C4-2B (cell line): ENCODE results near the gene ATRX.
"Not testable (repeated sequence)": the region's sequence is repeated elsewhere in the genome, so short reads cannot be mapped to it uniquely, and the experiment has no call there.

Experiments used
- H3K27ac ChIP-seq: fragments of 450-650 bp; 2 replicates; pipeline ENCODE4 v1.5.1; 2017
- ZFX ChIP-seq: fragments of 450-650 bp; IDR thresholded peaks from 2 replicates; pipeline ENCODE4 v1.6.1; 2017
- TF ChIP-seq, protein P1 (sequence below): fragments of 450-650 bp; conservative IDR thresholded peaks from 2 replicates; pipeline ENCODE4 v1.5.1; 2017; ENCODE audit warnings: mild to moderate bottlenecking

ATRX gene

DNA sequence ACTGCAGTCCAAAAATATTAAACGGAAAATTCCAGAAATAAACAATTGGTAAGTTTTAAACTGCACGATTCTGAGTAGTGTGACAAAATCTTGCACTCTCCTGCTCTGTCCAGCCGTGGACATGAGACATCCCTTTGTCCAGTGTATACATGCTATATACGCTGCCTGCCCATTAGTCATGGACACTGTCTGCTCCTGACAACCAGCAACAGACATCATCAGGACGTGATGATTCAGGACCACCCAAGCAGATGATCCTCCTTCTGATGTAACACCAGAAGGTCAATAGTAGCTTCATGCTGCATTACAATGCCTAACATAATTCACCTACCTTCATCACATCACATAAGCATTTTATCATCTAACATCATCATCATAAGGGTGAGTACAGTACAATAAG, 36.3 kb downstream of the ATRX start:
- TF ChIP-seq, protein P1, sequence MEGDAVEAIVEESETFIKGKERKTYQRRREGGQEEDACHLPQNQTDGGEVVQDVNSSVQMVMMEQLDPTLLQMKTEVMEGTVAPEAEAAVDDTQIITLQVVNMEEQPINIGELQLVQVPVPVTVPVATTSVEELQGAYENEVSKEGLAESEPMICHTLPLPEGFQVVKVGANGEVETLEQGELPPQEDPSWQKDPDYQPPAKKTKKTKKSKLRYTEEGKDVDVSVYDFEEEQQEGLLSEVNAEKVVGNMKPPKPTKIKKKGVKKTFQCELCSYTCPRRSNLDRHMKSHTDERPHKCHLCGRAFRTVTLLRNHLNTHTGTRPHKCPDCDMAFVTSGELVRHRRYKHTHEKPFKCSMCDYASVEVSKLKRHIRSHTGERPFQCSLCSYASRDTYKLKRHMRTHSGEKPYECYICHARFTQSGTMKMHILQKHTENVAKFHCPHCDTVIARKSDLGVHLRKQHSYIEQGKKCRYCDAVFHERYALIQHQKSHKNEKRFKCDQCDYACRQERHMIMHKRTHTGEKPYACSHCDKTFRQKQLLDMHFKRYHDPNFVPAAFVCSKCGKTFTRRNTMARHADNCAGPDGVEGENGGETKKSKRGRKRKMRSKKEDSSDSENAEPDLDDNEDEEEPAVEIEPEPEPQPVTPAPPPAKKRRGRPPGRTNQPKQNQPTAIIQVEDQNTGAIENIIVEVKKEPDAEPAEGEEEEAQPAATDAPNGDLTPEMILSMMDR, result no peak
- no peak for TF ChIP-seq ZFX
- H3K27ac ChIP-seq, result no peak overlapping the region

GRCh38 chrX:77743720-77744119, 42.3 kb downstream of the ATRX start:
- H3K27ac ChIP-seq, result peak overlapping the region; percentile 52
- TF ChIP-seq, protein P1, result no peak
- TF ChIP-seq ZFX, result no peak

DNA sequence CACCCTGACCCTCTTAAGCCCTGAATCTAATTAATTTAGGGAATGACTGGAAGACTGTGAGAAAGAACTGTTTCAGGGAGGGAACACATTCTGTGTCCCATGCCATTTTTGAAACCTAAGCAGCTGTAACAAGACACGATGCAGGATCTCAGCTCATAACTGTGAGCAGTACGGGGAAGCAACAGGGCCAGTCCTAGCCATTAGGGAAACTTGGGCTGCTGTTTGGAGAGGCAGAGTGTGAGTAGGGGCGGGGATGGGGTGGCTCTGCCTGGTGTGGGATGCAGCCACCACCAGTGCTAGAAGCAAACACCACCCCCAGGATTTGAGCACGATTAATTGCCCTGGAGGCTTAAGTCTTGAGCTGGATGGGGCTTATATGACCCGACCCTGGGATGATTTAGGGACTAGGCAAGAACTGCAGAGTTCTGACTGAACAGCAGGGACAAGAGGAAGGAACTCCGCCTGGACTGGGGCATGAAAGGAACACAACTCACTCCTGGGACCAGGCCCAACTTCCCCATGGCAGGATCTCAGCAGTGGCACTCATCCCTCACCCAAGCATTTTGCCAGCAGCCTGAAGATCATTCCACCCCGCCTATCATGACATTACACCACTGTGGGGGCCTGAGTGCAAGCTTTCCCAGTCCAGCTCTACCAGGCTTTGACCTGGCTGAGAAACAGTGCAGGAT, 43.1 kb downstream of the ATRX start:
- TF ChIP-seq ZFX, result no peak
- TF ChIP-seq, protein P1, result no peak
- H3K27ac ChIP-seq, result peak overlapping the region; percentile 52

DNA sequence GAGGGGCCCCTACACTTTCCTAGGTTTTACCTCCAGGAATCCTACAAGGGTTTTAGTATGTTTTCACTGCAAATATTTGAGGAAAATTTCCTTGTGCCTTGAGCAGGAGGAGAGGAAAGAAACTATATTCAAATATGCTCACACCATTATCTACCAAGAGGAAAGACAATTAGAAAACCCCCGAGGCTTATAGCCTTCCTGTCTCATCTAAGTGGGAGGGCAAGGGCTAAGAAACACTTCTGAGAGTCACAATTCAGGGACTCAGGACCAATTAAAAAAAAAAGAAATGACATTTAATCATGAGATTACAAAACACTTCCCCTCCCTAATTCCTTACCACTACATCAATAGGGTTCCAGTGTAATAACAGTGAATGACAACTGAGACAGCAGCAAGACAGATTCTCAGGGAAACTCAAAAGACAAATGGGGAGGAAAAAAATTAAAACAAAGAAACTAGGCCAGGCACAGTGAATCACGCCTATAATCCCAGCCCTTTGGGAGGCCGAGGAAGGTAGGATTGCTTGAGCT, 45.6 kb downstream of the ATRX start:
- no peak overlapping the region for H3K27ac ChIP-seq
- TF ChIP-seq ZFX, result no peak
- TF ChIP-seq, protein P1, result no peak

- H3K27ac ChIP-seq, result no peak overlapping the region
- TF ChIP-seq, protein P1, result no peak
- no peak for TF ChIP-seq ZFX
Measured at GRCh38 chrX:77733342-77733741, 52.7 kb downstream of the ATRX start.

- no peak overlapping the region for H3K27ac ChIP-seq
- no peak for TF ChIP-seq ZFX
- TF ChIP-seq, protein P1, result no peak
Measured at GRCh38 chrX:77731821-77732419, 54.1 kb downstream of the ATRX start.

GRCh38 chrX:77726095-77726494, 59.9 kb downstream of the ATRX start:
- H3K27ac ChIP-seq, result not testable (repeated sequence)

DNA sequence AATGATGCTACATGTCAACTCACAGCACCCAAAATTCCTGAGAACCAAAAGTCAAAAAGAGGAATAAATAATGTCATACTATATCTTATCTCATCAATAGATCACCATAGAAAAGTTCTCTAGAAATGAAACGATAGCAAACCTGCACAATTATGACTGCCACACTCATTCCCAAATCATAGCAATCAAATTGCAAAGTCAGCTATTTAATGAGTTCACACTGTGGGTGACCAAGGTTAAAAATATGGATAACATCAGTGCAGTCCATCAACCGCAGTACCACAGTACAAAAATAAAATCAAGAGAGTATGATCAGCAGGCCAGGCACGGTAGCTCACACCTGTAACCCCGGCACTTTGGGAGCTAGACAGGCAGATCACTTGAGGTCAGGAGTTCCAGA, 62.3 kb downstream of the ATRX start:
- no peak overlapping the region for H3K27ac ChIP-seq
- no peak for TF ChIP-seq ZFX
- TF ChIP-seq, protein P1, result no peak
